22Rv1 (cell line): Measurements from ENCODE around the gene NHEJ1.

Experiments used
- CTCF ChIP-seq: fragments of 450-650 bp; IDR thresholded peaks from 2 replicates; pipeline ENCODE4 v1.5.1; 2017; ENCODE audit warnings: mild to moderate bottlenecking
- ZFX ChIP-seq: fragments of 450-650 bp; IDR thresholded peaks from 2 replicates; pipeline ENCODE4 v1.6.1; 2017; ENCODE audit warnings: antibody characterized with exemption, borderline replicate concordance

GRCh38 chr2:219174146-219174545, 13.5 kb upstream of the NHEJ1 start:
- TF ChIP-seq CTCF (no peak), ZFX (no peak)
